ENCODE results near the gene RPL39L.
"Not testable (repeated sequence)": the region's sequence is repeated elsewhere in the genome, so short reads cannot be mapped to it uniquely, and the experiment has no call there.

RPL39L gene

DNA sequence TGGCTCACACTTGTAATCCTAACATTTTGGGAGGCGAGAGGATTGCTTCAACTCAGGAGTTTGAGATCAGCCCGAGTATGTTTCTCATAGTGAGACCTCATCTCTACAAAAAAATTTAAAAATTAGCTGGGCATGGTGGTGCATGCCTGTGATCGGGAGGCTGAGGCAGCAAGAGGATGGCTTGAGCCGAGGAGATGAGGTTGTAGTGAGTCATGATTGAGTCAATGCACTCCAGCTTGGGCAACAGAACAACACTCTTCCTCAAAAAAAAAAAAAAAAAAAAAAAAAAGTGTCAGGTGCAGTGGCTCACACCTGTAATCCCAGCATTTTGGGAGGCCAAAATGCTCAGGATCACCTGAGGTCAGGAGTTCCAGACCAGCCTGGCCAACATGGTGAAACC, 2.4 kb downstream of the RPL39L start:
- DNase-seq: no peak

DNA sequence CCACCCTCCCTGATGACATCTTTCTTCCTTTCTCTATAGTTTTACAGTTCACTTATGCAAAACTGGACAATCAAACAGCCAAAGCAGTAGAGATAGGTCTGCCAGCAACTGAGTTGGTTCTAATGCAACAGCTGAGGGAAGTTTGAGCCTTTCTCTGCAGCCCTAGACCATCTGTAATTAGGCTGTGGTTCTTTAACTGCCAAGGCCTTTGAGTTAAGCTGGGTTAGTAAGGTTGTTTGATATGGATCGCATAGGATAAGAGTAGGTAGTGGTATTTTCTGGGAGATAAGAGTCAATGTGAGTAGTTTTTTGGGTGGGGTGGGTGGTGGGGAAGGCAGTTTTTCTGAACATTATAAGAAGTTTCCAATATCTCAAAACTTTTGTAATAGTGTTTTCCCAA, 3.0 kb downstream of the RPL39L start:
- no peak for DNase-seq

DNA sequence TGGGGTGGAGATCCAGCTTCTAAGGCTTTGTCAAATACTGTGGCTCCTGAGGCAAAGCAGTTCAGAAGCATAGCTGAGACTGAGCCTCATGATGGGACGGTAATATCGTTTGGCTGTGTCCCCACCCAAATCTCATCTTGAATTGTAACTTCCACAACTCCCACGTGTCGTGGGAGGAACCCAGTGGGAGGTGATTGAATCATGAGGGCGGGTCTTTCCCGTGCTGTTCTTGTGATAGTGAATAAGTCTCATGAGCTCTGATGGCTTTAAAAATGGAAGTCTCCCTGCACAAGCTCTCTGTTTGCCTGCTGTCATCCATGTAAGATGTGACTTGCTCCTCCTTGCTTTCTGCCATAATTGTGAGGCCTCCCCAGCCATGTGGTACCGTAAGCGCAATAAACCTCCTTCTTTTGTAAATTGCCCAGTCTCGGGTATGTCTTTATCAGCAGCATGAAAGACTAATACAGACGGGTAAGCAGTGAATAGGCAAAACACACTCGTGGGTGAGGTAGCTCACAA, 4.1 kb downstream of the RPL39L start:
- not testable (repeated sequence) for DNase-seq

DNA sequence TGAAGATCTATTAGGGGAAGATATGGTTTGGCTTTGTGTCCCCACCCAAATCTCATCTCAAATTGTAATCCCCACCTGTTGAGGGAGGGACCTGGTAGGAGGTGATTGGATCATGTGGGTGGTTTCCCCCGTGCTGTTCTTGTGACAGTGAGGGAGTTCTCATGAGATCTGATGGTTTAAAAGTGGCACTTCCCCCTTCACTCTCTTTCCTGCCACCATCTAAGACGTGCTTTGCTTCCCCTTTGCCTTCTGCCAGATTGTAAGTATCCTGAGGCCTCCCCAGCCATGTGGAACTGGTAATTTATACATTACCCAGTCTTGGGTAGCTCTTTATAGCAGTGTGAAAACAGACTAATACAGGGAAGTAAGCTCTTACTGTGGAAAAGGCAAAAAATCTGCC, 6.1 kb downstream of the RPL39L start:
- not testable (repeated sequence) for DNase-seq

- DNase-seq: no peak
Observed at GRCh38 chr3:187132666-187133065, 6.6 kb downstream of the RPL39L start.

DNA sequence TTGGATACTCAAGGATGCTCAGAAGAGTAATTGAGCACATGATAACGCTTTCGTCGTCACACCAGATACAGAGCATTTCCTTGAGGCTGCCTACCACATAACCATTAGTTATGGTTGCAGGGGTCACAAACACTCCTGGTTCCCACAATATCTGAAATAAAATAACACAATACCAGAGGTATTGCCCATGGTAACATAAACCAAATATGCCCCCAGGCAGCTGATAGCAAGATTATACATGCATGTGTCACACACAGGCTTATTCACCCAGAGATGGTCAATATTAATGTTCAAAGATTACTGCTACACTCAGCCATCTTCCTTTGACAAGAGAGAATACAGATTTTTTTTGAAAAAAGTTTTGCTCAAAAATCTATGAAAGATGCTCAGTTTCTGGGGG, 7.3 kb downstream of the RPL39L start:
- no peak for DNase-seq

- no peak for DNase-seq
Observed at GRCh38 chr3:187130346-187131066, 8.8 kb downstream of the RPL39L start.

DNA sequence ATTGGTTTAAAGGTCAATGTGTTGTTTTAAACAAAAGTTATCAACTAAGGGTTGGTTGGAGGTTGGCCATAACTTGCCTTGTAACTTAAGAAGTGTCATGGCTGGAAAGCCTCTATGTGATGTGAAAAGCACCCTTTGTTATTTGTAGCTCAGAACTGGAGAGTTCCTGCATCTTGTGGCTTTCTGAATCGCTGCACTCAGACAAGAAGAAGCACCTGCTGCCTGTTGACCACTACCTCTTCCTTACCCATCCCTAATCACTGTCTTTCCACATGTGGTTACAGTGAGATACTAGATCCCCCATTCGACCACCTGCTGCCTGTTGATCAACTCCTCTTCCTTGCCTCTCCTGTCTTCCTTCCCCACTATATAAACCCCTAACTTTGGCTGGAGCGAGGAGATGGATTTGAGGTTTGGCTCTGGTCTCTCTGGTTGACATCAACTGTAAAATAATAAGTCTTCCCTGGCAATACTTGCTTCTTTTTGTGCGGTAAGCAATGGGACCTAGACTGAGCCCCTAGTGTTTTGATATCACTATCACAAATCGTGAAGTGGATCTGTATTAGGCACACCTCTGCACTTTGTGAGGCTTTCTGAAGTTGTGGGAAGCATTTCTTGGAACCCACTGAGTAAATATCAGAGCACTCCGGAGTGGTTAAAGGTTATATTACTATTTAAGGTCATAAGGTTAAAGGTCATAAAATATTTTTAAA, 13.8 kb downstream of the RPL39L start:
- DNase-seq: no peak

GRCh38 chr3:187122261-187122660, 17.0 kb downstream of the RPL39L start:
- no peak for DNase-seq

DNA sequence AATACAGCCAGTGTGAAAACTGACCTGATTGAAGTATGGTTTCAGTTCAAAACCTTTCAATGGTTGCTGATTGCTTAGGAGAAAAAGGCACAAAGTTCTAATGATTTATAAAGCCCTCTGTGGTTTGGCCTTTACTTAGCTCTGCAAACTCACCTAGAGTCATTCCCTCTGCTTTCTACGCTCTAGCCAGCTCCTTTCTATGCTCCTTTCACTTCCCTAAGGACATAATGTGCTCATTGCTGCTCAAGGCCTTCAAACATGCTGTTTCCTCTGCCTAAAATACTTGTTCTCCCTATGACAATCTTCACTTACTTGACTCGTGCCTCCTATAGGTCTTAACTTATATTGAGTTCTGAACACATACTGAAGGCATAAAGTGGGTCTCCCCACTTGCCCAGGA, 19.0 kb downstream of the RPL39L start:
- DNase-seq: no peak

DNA sequence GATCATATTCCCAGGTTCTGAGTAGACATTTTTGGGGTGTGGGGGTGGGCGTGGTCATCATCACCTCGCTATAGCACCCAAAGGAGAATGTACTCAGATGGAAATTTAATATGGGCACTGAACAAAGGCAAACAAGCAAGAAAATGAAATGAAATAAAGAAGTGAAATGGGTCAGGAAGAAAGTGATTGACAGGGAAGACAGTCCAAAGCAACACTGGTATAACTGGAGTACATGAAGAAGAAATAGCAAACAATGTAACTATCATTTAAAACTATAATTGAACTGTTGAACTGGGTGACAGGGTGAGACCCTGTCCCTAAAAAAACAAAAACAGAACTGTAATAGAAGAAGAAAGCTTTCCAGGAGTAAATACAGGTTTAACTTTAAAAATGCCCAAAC, 24.8 kb downstream of the RPL39L start:
- no peak for DNase-seq

DNA sequence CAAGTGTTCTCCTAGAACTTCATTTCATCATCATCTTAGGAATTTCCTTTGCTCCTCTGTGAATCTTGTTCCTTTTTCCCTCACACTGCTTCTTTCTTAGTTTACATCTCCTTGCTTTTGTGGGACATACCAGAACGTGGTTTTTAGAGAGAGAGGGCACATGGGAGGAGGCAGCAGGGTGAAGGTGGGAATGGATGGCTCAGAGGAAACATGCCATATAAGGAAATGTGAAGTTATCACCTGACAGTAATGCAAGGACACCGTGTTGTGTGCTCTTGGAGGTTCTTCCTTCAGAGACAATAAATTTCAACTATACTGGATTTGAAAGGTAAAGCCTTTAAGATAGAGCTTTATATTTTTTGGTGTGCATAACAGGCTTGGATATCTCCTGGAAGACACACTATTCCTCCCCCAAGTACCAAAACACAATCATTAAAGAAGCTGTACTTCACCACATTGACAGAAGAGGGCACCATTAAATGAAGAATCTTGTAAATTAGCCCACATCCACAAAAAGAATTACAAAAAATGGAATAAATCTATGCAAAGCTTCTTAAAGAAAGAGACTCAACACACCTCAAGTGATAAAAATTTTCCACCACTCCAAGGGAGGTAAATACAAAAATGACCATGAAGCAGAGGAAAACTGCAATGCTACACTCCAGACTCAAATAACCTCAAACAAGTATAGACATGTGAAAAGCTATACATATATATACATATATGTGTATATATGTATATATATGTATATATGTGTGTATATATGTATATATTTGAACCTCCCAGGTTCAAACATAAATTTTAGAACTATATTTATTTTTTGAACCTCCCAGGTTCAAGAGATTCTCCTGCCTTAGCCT, 26.1 kb downstream of the RPL39L start:
- no peak for DNase-seq

GRCh38 chr3:187110156-187110555, 29.1 kb downstream of the RPL39L start:
- DNase-seq: no peak

DNA sequence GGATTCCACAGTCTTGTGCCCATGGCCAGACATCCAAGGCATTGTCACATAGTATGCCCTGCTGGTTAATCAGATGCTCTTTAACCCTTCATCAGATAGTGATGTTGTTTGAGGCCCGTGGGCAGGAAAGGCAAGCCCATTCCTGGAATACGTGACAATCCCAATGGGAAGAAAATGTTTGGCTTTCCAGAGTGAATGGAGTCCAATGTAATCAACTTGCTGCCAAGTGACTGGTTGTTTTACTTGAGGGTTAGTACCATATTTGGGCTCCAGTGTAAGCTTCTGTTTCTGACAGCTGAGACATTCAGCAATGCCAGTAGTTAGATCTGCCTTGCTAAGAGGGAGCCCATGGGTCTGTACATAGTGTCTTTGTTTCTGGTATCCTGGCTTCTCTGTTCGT, 31.3 kb downstream of the RPL39L start:
- DNase-seq: no peak

DNA sequence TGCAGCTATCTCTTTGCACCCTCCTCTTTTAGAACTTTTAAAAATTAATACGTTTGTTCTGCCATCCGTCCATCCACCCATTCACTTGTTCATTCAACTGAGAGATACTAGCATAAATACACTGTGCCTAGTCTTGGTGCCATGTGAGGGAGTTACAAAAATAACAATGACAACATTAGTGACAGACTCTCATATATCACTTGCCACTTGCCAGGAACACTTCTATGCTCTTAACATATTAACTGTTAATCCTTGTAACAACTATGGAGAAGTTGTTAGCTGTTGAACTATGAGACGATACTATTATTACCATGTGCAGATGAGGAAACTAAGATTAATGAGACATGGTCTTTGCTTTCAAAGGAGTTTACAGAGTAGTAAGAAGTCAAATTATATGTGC, 33.6 kb downstream of the RPL39L start:
- no peak for DNase-seq

DNA sequence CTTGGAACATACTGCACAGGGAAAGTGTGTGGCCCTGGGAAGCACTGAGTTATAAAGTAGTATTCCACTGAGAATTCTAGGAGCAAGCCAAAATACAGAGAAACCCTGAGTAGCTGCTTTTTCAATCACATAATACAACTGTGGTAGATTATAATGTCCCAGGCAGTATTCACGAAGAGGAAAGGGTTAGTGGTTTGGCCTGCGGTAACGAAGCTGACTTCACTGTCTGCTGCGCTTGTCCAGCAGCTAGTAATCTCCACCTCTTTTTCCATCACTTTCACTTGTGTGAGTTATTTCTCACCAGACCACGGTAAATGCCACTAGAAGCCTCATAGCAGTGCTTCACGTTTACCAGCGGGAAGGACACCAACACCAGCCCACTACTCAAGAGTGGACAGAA, 34.4 kb downstream of the RPL39L start:
- no peak for DNase-seq

DNA sequence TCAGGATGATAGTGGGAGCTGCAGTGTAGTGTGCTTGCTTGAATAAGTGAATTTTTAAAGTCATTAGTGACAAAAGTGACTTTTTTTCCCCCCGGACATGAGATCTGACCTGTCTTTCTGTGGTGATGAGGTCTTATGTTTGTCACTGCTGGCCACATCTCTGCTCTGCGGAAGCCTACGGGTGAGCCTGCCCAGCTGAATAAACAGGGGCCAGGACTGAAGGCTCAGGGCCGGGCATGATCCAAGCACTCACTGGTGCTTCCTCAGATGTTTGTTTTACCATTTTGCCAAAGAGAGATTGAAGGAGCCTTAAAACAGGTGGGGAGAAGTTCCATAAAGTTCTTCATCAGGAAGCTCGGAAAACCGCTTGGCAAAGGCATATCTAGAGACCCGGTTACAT, 35.0 kb downstream of the RPL39L start:
- no peak for DNase-seq

- DNase-seq: no peak
Observed at GRCh38 chr3:187103251-187103650, 36.0 kb downstream of the RPL39L start.

DNA sequence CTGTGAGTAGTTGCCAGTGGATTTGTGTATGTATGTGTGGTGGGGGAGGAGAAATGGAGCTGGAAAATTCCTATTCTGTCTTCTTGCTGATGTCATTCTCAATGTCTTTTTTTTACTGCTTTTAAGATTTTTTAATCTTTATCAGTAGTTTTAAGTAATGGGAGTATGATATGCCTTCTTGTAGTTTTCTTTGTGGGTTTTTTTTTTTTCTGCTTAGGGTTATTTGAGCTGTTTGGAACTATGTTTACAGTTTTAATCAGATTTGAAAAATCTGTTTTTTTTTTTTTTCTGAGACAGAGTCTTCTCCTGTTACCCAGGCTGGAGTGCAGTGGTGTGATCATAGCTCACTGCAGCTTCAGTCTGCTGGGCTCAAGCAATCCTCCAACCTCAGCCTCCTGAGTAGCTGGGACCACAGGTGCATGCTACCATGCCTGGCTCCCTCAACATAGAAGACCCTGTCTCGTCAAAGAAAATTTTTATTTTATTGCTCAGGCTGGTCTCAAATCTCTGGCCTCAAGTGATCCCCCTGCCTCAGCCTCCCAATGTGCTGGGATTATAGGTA, 37.1 kb downstream of the RPL39L start:
- no peak for DNase-seq

GRCh38 chr3:187101184-187102072, 37.9 kb downstream of the RPL39L start:
- DNase-seq: no peak

- DNase-seq: no peak
Observed at GRCh38 chr3:187098923-187099512, 40.3 kb downstream of the RPL39L start.

GRCh38 chr3:187093320-187093719, 46.0 kb downstream of the RPL39L start:
- no peak for DNase-seq

All from NCI-H748 treated with DMSO at 0.1 percent for 48 hours (cell line).